Naive thymus-derived CD8-positive, alpha-beta T cell (primary cell): ENCODE results near the gene AOC2. TPM values are rescaled to one million over a fixed set of nuclear protein-coding genes. Genes with fewer than 3 reads are reported as not detected.

Experiments
- ATAC-seq, 2 donors: fragments of 150-1000 bp; cut with Tn5 transposase in 1 of 2; sonication (Bioruptor Pico), chemical (Tn5 transposase) in 1 of 2; 1 replicate in 1 of 2; 2 replicates in 1 of 2; pipeline ENCODE4 v1.10.0; 2021; ENCODE audit warnings: mild to moderate bottlenecking in 2 of 2, moderate library complexity in 2 of 2
- POLR2A ChIA-PET: fragments of 350-600 bp; sonication (Branson Sonifier 250); formaldehyde crosslinking; loops from one replicate; lab custom pipeline; 2021; ENCODE audit warnings: antibody characterized with exemption; lab: Charles Lee
- DNase-seq, 10 donors: peaks; one replicate each; pipeline versions ENCODE4 v3.0.0 to v3.0.0-alpha.2; 2020 to 2022
- H3K27ac Mint-ChIP-seq, 10 donors: one replicate each; pipeline ENCODE4 v1.8.0; 2020 to 2022; ENCODE audit warnings: mild to moderate bottlenecking in 10 of 10, mixed read lengths in 10 of 10, moderate library complexity in 4 of 10, inconsistent platforms in 1 of 10
- H3K27me3 Mint-ChIP-seq, 5 donors: one replicate each; pipeline ENCODE4 v1.8.0; 2021 to 2022; ENCODE audit warnings: mixed read lengths in 5 of 5
- H3K36me3 Mint-ChIP-seq, 3 donors: one replicate each; pipeline ENCODE4 v1.8.0; 2020 to 2022; ENCODE audit warnings: mixed read lengths in 3 of 3, mild to moderate bottlenecking in 2 of 3, inconsistent platforms in 1 of 3
- H3K4me1 Mint-ChIP-seq, 4 donors: one replicate each; pipeline ENCODE4 v1.8.0; 2021 to 2022; ENCODE audit warnings: mixed read lengths in 4 of 4
- H3K4me3 Mint-ChIP-seq, 10 donors: one replicate each; pipeline ENCODE4 v1.8.0; 2020 to 2022; ENCODE audit warnings: mild to moderate bottlenecking in 10 of 10, mixed read lengths in 10 of 10, moderate library complexity in 6 of 10, inconsistent platforms in 1 of 10
- H3K9me3 Mint-ChIP-seq, 9 donors: one replicate each; pipeline ENCODE4 v1.8.0; 2020 to 2022; ENCODE audit warnings: mixed read lengths in 9 of 9, mild to moderate bottlenecking in 3 of 9, inconsistent platforms in 1 of 9, moderate library complexity in 1 of 9
- polyA plus RNA-seq, 3 donors: library from polyadenylated mRNA; unstranded; fragments of 300-500 nt; fragmentation: Illumina TruSeq; gene quantifications; one replicate each; pipeline ENCODE4 v1.2.3, GENCODE V29; 2021
- total RNA-seq, 8 experiments: library from RNA in 2 of 8; stranded (reverse) in 2 of 8; gene quantifications; one replicate each; pipeline ENCODE4 v1.2.3 and lab custom pipeline; 2021 to 2026

The AOC2 gene
- total and polyA plus RNA-seq, 5 experiments from 2014 or later, result 0.06 to 4.2 (median 0.63) TPM

DNA sequence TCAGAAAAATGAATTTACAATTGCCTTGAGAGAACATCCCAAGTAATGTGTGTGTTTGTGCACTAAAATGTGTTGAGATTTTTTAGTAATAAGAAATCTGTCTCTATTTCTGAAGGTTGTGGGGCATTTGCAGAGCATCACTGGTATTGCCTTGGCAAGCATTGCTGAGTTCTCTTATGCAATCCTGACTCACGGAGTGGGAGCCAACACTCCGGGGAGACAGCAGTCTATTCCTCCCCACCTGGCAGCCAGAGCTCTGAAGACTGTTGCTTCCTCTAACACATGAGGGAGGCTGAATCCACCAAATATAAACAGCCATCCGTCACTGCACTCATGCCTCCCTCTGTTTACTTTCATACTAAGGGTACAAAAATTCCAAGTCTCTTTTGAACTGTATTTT lies 35.1 kb upstream of the AOC2 start:
- H3K27me3 Mint-ChIP-seq, result no peaks in the 10 kb centered on the region
- H3K36me3 Mint-ChIP-seq, result peaks cover 11 to 48% (median 14%) of the 10 kb centered on the region in 3 donors
- no peaks in the 10 kb centered on the region for H3K4me1 Mint-ChIP-seq
- peak overlapping the region in 3 of 10 donors; percentile 13 to 47 (median 24) for H3K27ac Mint-ChIP-seq
- no peak overlapping the region for H3K4me3 Mint-ChIP-seq
- DNase-seq (no peak), ATAC-seq (no peak)
- no peaks in the 10 kb centered on the region for H3K9me3 Mint-ChIP-seq
- POLR2A ChIA-PET, result no interaction called here

GRCh38 chr17:42814633-42815399 lies 29.6 kb upstream of the AOC2 start:
- Mint-ChIP-seq H3K27me3 (no peaks in the 10 kb centered on the region), H3K4me1 (peaks cover 0 to 10% (median 4%) of the 10 kb centered on the region in 4 donors), H3K4me3 (no peak overlapping the region), H3K36me3 (peaks cover 19 to 93% (median 38%) of the 10 kb centered on the region in 3 donors), H3K9me3 (no peaks in the 10 kb centered on the region), H3K27ac (peak overlapping the region in 1 of 10 donors; percentile 74)
- POLR2A ChIA-PET, result interaction anchor here (0.7 to 1.5 kb wide), 2 partner anchors 9 to 723 kb away, joined by 3 to 5 read pairs; partner anchors contain the start of gene BECN1
- no peak for ATAC-seq
- no peak for DNase-seq

DNA sequence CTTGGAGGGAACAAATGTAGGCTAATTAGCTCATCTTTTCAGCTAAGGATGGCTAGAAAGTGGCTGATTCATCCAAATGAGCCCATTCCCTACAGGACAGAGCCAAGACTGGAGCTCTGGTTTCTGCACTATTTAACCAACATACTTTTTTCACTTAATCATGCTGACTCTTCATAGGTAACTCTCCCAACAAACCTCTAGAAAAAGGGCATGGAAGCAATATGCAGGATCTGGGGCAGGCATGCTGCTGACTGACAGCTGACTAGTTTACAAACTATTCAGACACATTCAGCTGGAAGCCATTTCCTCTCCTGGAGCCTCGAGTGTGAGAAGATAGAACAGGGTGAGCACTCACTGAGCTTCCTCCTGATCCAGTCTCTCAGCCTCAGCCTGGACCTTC lies 26.5 kb upstream of the AOC2 start:
- DNase-seq, result no peak
- peaks cover 2 to 32% (median 23%) of the 10 kb centered on the region in 4 donors for H3K4me1 Mint-ChIP-seq
- POLR2A ChIA-PET, result no interaction called here
- no peak overlapping the region for H3K27ac Mint-ChIP-seq
- no peaks in the 10 kb centered on the region for H3K27me3 Mint-ChIP-seq
- no peak for ATAC-seq
- H3K36me3 Mint-ChIP-seq, result peaks cover 14 to 88% (median 31%) of the 10 kb centered on the region in 3 donors
- H3K4me3 Mint-ChIP-seq, result no peak overlapping the region
- H3K9me3 Mint-ChIP-seq, result no peaks in the 10 kb centered on the region

DNA sequence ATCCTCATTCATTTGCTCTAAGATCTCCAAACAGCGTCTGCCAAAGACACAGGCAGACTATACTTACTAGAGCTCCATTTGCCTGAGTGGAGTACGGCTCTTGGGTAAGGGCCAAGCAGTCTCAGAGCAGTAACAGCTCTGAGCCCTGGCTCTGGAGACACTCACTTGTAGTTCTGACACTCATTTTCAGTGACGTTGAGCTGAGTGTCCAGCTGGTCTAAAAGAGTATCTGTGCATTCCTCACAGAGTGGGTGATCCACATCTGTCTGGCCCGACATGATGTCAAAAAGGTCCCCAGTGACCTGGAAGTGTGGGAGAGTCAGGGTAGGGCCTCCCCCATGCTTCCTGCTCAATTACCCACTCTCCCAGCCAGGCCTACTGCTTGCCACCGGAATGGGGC lies 26.0 kb upstream of the AOC2 start:
- Mint-ChIP-seq H3K27ac (peak overlapping the region in 2 of 10 donors; percentile 16 to 22), H3K4me1 (peaks cover 2 to 35% (median 25%) of the 10 kb centered on the region in 4 donors), H3K27me3 (no peaks in the 10 kb centered on the region), H3K9me3 (no peaks in the 10 kb centered on the region), H3K36me3 (peaks cover 14 to 84% (median 31%) of the 10 kb centered on the region in 3 donors), H3K4me3 (peak overlapping the region in 1 of 10 donors; percentile 45)
- DNase-seq (no peak), ATAC-seq (no peak)
- POLR2A ChIA-PET, result no interaction called here

DNA sequence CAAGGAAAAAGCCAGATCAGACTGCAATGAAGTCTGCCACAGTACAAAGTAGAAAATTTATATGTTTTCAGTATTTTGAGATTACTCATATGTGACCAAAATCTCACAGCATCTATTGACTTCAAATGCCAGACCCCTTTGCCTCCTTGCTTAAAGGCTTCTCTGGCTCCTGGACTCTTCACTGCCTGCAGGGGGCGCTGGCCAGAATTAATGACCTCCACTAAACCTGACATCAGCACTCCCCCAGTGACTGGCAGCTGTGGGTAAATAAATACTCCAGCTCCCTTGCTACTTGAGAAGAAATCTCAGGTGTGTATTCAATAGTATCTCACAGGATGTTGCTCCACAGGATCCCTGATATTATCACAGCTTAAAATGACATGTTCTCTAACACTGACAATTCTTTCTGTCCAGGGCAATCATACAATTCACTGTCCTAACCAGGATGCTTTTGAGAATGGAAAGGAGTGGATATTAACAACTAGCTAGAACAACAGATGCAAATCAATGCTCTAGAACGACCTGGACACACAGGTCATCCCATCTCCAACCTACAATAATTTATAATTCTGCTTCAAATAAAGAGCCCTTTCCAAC lies 24.3 kb upstream of the AOC2 start:
- Mint-ChIP-seq H3K4me3 (peak overlapping the region in 1 of 10 donors; percentile 45), H3K4me1 (peaks cover 4 to 47% (median 37%) of the 10 kb centered on the region in 4 donors), H3K9me3 (no peaks in the 10 kb centered on the region), H3K27ac (peak overlapping the region in 4 of 10 donors; percentile 27 to 72 (median 34)), H3K27me3 (no peaks in the 10 kb centered on the region), H3K36me3 (peaks cover 6 to 67% (median 21%) of the 10 kb centered on the region in 3 donors)
- ATAC-seq (peak in 1 of 2 donors; percentile 18), DNase-seq (peak in 9 of 10 donors; percentile 35 to 52 (median 48))
- POLR2A ChIA-PET, result interaction anchor here (0.6 to 1.1 kb wide), 2 partner anchors 15 to 570 kb away, joined by 3 to 4 read pairs; no protein-coding TSS in a partner anchor

DNA sequence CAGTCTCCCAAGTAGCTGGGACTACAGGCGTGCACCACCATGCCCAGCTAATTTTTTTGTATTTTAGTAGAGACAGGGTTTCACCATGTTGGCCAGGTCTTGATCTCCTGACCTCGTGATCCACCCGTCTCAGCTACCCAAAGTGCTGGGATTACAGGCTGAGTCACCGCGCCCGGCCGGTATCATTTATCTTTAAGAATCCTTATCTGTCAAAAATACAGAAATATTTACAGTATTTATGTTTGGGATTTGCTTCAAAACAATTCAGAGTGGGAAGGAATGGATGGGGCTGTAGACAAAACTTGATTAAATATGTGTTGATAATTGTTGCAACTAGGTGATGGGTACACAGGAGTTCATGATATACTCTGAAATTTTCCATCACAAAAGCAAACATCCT lies 23.2 kb upstream of the AOC2 start:
- peak overlapping the region in 4 of 10 donors; percentile 17 to 80 (median 46) for H3K27ac Mint-ChIP-seq
- peak overlapping the region in 7 of 10 donors; percentile 11 to 72 (median 43) for H3K4me3 Mint-ChIP-seq
- no peak for DNase-seq
- POLR2A ChIA-PET, result interaction anchor here (1.1 kb wide), 1 partner anchor 14 kb away, joined by 3 read pairs; no protein-coding TSS in a partner anchor
- peaks cover 0 to 56% (median 14%) of the 10 kb centered on the region in 3 donors for H3K36me3 Mint-ChIP-seq
- H3K27me3 Mint-ChIP-seq, result no peaks in the 10 kb centered on the region
- no peak for ATAC-seq
- no peaks in the 10 kb centered on the region for H3K9me3 Mint-ChIP-seq
- peaks cover 4 to 47% (median 38%) of the 10 kb centered on the region in 4 donors for H3K4me1 Mint-ChIP-seq

DNA sequence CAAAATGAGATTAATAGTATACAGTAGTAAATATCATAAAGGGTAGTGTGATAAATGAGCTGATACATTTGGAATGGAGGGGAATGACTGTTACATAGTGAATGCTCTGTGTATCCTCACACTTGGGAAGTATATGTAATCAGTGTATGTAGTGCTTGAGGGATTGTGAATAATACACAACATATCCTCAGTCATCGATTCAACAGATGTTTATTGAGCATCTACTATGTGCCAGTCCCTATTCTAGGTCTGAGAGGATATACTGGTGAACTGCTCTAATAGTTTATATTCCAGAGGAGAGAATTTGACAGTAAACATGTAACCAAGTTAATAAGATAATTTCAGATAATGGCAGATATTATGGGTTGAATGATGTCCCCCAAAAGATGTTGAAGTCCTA lies 16.9 kb upstream of the AOC2 start:
- H3K27me3 Mint-ChIP-seq, result no peaks in the 10 kb centered on the region
- peaks cover 13 to 27% (median 23%) of the 10 kb centered on the region in 4 donors for H3K4me1 Mint-ChIP-seq
- DNase-seq (no peak), ATAC-seq (no peak)
- no peak overlapping the region for H3K27ac Mint-ChIP-seq
- no peaks in the 10 kb centered on the region for H3K36me3 Mint-ChIP-seq
- no peak overlapping the region for H3K4me3 Mint-ChIP-seq
- POLR2A ChIA-PET, result no interaction called here
- H3K9me3 Mint-ChIP-seq, result no peaks in the 10 kb centered on the region

DNA sequence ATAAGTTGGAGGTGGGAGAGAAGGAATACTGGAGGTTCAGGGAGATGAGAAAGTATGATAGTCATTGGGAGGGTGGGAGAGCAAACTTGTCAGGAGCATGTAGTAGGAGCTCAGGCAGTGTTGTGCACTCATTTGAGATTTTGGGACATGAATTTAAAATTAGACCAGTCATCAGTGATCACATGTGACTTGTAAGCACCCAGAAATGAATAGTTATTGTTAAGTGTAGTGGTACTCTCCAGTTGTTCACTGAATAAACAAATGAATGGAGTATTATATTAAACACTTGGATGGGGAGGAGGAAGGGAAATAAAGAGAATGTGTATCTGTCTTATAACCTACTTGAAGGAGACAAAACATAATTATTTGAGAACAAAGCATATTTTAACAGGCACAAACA lies 13.4 kb upstream of the AOC2 start:
- no peaks in the 10 kb centered on the region for H3K27me3 Mint-ChIP-seq
- H3K27ac Mint-ChIP-seq, result peak overlapping the region in 3 of 10 donors; percentile 8 to 52 (median 38)
- H3K4me1 Mint-ChIP-seq, result peaks cover 19 to 29% (median 28%) of the 10 kb centered on the region in 4 donors
- DNase-seq (no peak), ATAC-seq (no peak)
- POLR2A ChIA-PET, result interaction anchor here (0.6 kb wide), 1 partner anchor 480 kb away, joined by 3 read pairs; no protein-coding TSS in a partner anchor
- H3K36me3 Mint-ChIP-seq, result peaks cover 0 to 8% (median 0%) of the 10 kb centered on the region in 3 donors
- peak overlapping the region in 3 of 10 donors; percentile 37 to 61 (median 48) for H3K4me3 Mint-ChIP-seq
- H3K9me3 Mint-ChIP-seq, result no peaks in the 10 kb centered on the region

DNA sequence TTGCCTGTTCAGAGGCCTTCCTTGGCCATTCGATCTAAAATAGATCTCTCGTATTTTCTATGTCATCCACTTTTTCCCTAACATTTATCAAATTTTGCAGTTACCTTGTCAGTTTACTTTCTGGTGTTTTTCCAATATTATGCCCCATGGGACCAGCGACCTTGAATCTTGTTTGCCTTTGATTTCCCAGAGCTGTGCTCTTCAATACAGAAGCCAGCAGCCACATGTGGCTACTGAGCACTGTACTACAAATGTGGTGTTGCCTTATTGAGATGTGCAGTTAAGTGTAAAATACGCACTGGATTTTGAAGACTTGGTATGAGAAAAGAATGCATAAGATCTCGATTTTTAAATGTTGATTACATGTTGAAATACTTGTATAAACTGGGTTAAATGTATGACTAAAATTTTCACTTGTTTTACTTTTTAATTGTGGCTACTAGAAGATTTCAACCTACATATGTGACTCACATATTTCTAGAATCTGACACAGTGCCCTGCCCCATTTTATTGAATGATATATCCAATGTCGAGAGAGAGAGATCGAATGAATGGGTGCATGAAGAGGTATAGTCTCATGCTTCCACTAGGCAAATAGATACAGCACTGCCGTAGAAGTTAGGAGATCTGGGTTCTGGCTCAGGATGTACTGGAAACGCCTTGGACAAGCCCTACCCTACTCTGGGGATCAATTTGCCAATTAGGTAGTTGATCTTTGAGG lies 12.0 kb upstream of the AOC2 start:
- Mint-ChIP-seq H3K4me3 (peak overlapping the region; percentile 92 to 98 (median 96)), H3K27ac (peak overlapping the region; percentile 94 to 100 (median 100))

GRCh38 chr17:42832934-42833766 lies 11.2 kb upstream of the AOC2 start, which contains the start of gene PSME3:
PSME3 (plus strand) TSS chr17:42833397; CDS start chr17:42833632, 235 bp downstream.
- ATAC-seq, result peak; percentile 92 to 96
- Mint-ChIP-seq H3K4me1 (peaks cover 19 to 31% (median 29%) of the 10 kb centered on the region in 4 donors), H3K27ac (peak within 1 kb of the TSS; percentile 94 to 100 (median 100)), H3K9me3 (no peaks in the 10 kb centered on the region), H3K4me3 (peak within 1 kb of the TSS; percentile 92 to 98 (median 96)), H3K27me3 (no peaks in the 10 kb centered on the region), H3K36me3 (peaks cover 0 to 27% (median 4%) of the 10 kb centered on the region in 3 donors)
- peak; percentile 80 to 95 (median 88) for DNase-seq
- POLR2A ChIA-PET, result interaction anchor here (0.5 to 3.5 kb wide), 11 partner anchors 9 to 563 kb away, joined by 3 to 53 read pairs (median 5); partner anchors contain the start of genes BECN1, NBR1, PSMC3IP and RPL27

More for the DNA sequence above, 12.0 kb upstream of the AOC2 start:
- no peaks in the 10 kb centered on the region for H3K27me3 Mint-ChIP-seq
- H3K4me1 Mint-ChIP-seq, result peaks cover 19 to 29% (median 28%) of the 10 kb centered on the region in 4 donors
- DNase-seq (no peak), ATAC-seq (peak in 1 of 2 donors; percentile 26)
- H3K36me3 Mint-ChIP-seq, result peaks cover 0 to 20% (median 0%) of the 10 kb centered on the region in 3 donors
- POLR2A ChIA-PET, result interaction anchor here (0.5 to 3.5 kb wide), 7 partner anchors 8 to 563 kb away, joined by 3 to 53 read pairs (median 6); partner anchors contain the start of genes BECN1, NBR1, RPL27 and VPS25
- no peaks in the 10 kb centered on the region for H3K9me3 Mint-ChIP-seq
